A549 (cell line): ENCODE data around the gene UNC13D. TPM values are rescaled to one million over a fixed set of nuclear protein-coding genes. Genes with fewer than 3 reads are reported as not detected.
"Not testable (repeated sequence)": the region's sequence is repeated elsewhere in the genome, so short reads cannot be mapped to it uniquely, and the experiment has no call there.

Source experiments
- ATAC-seq, 2 experiments: fragments of 200-7000 bp in 1 of 2; fragments of >200 bp in 1 of 2; cut with Nextera tagmentation in 1 of 2; cut with Tn5 transposase in 1 of 2; 3 replicates each; pipeline versions ENCODE4 v1.8.0 to v1.9.1; 2018 to 2020; ENCODE audit warnings: mild to moderate bottlenecking in 1 of 2, moderate library complexity in 1 of 2
- CTCF ChIA-PET: fragments of 300-600 bp; sonication (Branson Sonifier 250); formaldehyde crosslinking; extraction: SDS; loops from one replicate; lab custom pipeline; 2021; ENCODE audit warnings: antibody characterized with exemption, inconsistent platforms; lab: Yijun Ruan, JAX
- POLR2A ChIA-PET: fragments of 350-600 bp; formaldehyde crosslinking; extraction: SDS; loops from one replicate; lab custom pipeline; 2021; ENCODE audit warnings: antibody characterized with exemption, inconsistent platforms; lab: Yijun Ruan, JAX
- DNase-seq, 2 experiments: peaks; one replicate each; pipeline versions ENCODE4 v3.0.0 to v3.0.0-alpha.2; 2011 to 2016; ENCODE audit warnings: low read depth in 1 of 2, low spot score in 1 of 2
- FAIRE-seq: peaks from 2 replicates; lab custom pipeline; 2011; peaks lifted over from hg19 to GRCh38; lab: Jason Lieb, UNC
- H3K27ac ChIP-seq, 2 experiments: fragments of >200 bp; sonication (Bioruptor Twin); formaldehyde crosslinking; 3 replicates each; pipeline ENCODE4 v1.5.1; 2016 to 2017
- H3K4me1 ChIP-seq: fragments of >200 bp; sonication (Bioruptor Twin); formaldehyde crosslinking; 3 replicates; pipeline ENCODE4 v1.6.1; 2016
- H3K4me2 ChIP-seq: fragments of >200 bp; sonication (Bioruptor Twin); formaldehyde crosslinking; 3 replicates; pipeline ENCODE4 v1.6.1; 2016
- H3K4me3 ChIP-seq: fragments of >200 bp; sonication (Bioruptor Twin); formaldehyde crosslinking; 3 replicates; pipeline ENCODE4 v1.5.1; 2016
- H3K9me3 ChIP-seq: fragments of >200 bp; sonication (Bioruptor Twin); formaldehyde crosslinking; 3 replicates; pipeline ENCODE4 v1.6.1; 2016
- BHLHE40 ChIP-seq: IDR thresholded peaks from 2 replicates; pipeline ENCODE4 v1.6.1; 2012; ENCODE audit warnings: low read depth, low read length, inconsistent platforms
- CBX2 ChIP-seq: fragments of 200-600 bp; sonication (generic); IDR thresholded peaks from 2 replicates; pipeline ENCODE4 v1.6.1; 2016; ENCODE audit warnings: low read depth, mild to moderate bottlenecking, borderline replicate concordance
- CBX8 ChIP-seq: fragments of 200-600 bp; sonication (generic); IDR thresholded peaks from 2 replicates; pipeline ENCODE4 v1.6.1; 2016
- CHD4 ChIP-seq: fragments of 200-600 bp; sonication (generic); IDR thresholded peaks from 2 replicates; pipeline ENCODE4 v1.6.1; 2016; ENCODE audit warnings: antibody characterized with exemption, mild to moderate bottlenecking, borderline replicate concordance
- CTCF ChIP-seq: fragments of >200 bp; sonication (Bioruptor Twin); formaldehyde crosslinking; IDR thresholded peaks from 3 replicates; pipeline ENCODE4 v1.5.1; 2016
- EHF ChIP-seq: fragments of 250-450 bp; sonication (Bioruptor Pico); IDR thresholded peaks from 2 replicates; pipeline ENCODE4 v1.5.0; 2020; ENCODE audit warnings: mild to moderate bottlenecking
- EP300 ChIP-seq, 2 experiments: fragments of >200 bp; sonication (Bioruptor Twin); formaldehyde crosslinking; IDR thresholded peaks; 2 replicates in 1 of 2; 3 replicates in 1 of 2; pipeline ENCODE4 v1.6.1; 2016 to 2017
- FOXS1 ChIP-seq: fragments of 250-450 bp; sonication (Bioruptor Pico); IDR thresholded peaks from 2 replicates; pipeline ENCODE4 v1.5.0; 2020; ENCODE audit warnings: mild to moderate bottlenecking, moderate library complexity
- GATA3 ChIP-seq: IDR thresholded peaks from 2 replicates; pipeline ENCODE4 v1.6.1; 2012; ENCODE audit warnings: borderline replicate concordance
- HEYL ChIP-seq: fragments of 250-450 bp; sonication (Bioruptor Pico); IDR thresholded peaks from 2 replicates; pipeline ENCODE4 v1.8.0; 2021; ENCODE audit warnings: mild to moderate bottlenecking, moderate library complexity
- JUN ChIP-seq, 2 experiments: fragments of >200 bp; sonication (Bioruptor Twin); formaldehyde crosslinking; IDR thresholded peaks; 2 replicates in 1 of 2; 3 replicates in 1 of 2; pipeline ENCODE4 v1.6.1; 2016 to 2017
- JUNB ChIP-seq: fragments of >200 bp; sonication (Bioruptor Twin); formaldehyde crosslinking; IDR thresholded peaks from 2 replicates; pipeline ENCODE4 v1.6.1; 2016
- KDM1A ChIP-seq: fragments of 200-600 bp; sonication (generic); IDR thresholded peaks from 2 replicates; pipeline ENCODE4 v1.6.1; 2016; ENCODE audit warnings: low read depth, mild to moderate bottlenecking
- KDM5A ChIP-seq: fragments of 200-600 bp; sonication (generic); IDR thresholded peaks from 2 replicates; pipeline ENCODE4 v1.6.1; 2016; ENCODE audit warnings: antibody characterized with exemption, mild to moderate bottlenecking
- MAX ChIP-seq: IDR thresholded peaks from 2 replicates; pipeline ENCODE4 v1.6.1; 2012
- NR3C1 ChIP-seq: fragments of >200 bp; sonication (Bioruptor Twin); formaldehyde crosslinking; IDR thresholded peaks from 3 replicates; pipeline ENCODE4 v1.6.1; 2017
- POLR2A ChIP-seq: IDR thresholded peaks from 2 replicates; pipeline ENCODE4 v1.6.1; 2012; ENCODE audit warnings: mild to moderate bottlenecking, low read length
- POLR2AphosphoS2 ChIP-seq: conservative IDR thresholded peaks from 2 replicates; pipeline ENCODE4 v1.6.1; 2012; ENCODE audit warnings: low read length, improper control_type of control experiment, inconsistent platforms
- RARB ChIP-seq: fragments of 250-450 bp; sonication (Bioruptor Pico); IDR thresholded peaks from 2 replicates; pipeline ENCODE4 v1.8.0; 2021; ENCODE audit warnings: mild to moderate bottlenecking, moderate library complexity
- TP53 ChIP-seq: fragments of 250-450 bp; sonication (Bioruptor Pico); IDR thresholded peaks from 2 replicates; pipeline ENCODE4 v1.5.0; 2021; ENCODE audit warnings: mild to moderate bottlenecking, moderate library complexity
- USF2 ChIP-seq: fragments of 450-650 bp; IDR thresholded peaks from 2 replicates; pipeline ENCODE4 v1.6.1; 2014; ENCODE audit warnings: antibody characterized with exemption
- ZFP36 ChIP-seq: fragments of 450-650 bp; IDR thresholded peaks from 2 replicates; pipeline ENCODE4 v1.6.1; 2014; ENCODE audit warnings: borderline replicate concordance; ENCODE audit not compliant: partially characterized antibody
- ZNF302 ChIP-seq: fragments of 250-450 bp; sonication (Bioruptor Pico); IDR thresholded peaks from 2 replicates; pipeline ENCODE4 v1.9.0; 2021; ENCODE audit warnings: inconsistent platforms, mild to moderate bottlenecking, moderate library complexity
- WGBS: methylation state at CpG from one replicate; pipeline ENCODE4 v1.1.6; 2017; ENCODE audit errors: missing lambda C conversion rate; 5-methylcytosine and 5-hydroxymethylcytosine counted together
- polyA plus RNA-seq, 4 experiments: library from polyadenylated mRNA; depleted of rRNA in 3 of 4; stranded (reverse); fragments of >200 nt; fragmentation: RNase III in 1 of 4; extraction: RNeasy Plus Mini Kit Qiagen cat#74134 plus additional on column Dnase treatment in 1 of 4; gene quantifications; 2 replicates in 3 of 4; 3 replicates in 1 of 4; pipeline ENCODE4 v1.2.3, GENCODE V29; 2011 to 2017
- TF ChIP-seq, protein P1 (sequence below): fragments of >200 bp; sonication (Bioruptor Twin); formaldehyde crosslinking; IDR thresholded peaks from 2 replicates; pipeline ENCODE4 v1.6.1; 2016

UNC13D gene
- polyA plus RNA-seq, 2 of the 4 experiments (the other 2 are of a cell fraction), result 1.6 to 3.5 TPM

DNA sequence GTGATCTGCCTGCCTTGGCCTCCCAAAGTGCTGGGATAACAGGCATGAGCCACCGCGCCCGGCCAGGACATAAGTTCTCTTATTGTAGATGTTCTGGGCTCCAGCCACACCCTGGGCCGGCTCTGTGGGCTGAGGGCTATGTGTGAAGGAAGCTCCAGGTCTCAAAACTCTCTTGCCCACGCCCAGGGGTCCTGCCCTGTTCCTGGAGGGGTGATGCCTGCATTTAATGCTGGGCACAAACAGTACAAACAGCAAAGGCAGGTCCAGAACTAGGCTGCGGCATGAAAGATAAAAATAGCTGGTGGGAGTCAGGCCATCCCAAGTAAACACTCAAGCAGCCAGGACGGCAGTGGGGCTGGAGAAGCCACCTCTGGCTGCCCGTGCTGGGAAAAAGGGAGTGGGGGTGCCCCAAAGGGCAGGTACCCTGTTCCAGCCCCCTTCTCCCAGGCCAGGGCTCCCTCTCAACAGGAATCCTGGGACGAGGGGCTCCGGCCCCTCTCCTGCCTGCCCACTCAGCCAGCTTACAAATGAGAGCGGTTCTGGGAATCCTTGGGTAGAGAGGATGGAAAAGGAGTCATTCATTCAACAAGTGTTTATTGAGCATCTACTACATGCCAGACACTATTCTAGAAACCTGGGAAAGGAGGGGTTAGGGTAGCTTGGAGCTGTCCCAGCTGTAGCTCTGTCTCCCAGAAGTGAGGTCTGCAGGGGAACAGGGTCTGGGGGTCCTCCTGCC, 29.6 kb upstream of the UNC13D start:
- H3K27ac ChIP-seq, result peak overlapping the region; percentile 68 to 85; a peak in 5 of 6 replicates
- no peak overlapping the region for H3K4me3 ChIP-seq
- TF ChIP-seq KDM5A (no peak), KDM1A (no peak), BHLHE40 (no peak), HEYL (CRISPR knock-in tag) (no peak), NR3C1 (no peak), CTCF (no peak), RARB (no peak), EP300 (IDR thresholded peaks at IDR 0.05) (no peak), CBX8 (no peak), GATA3 (no peak), TP53 (CRISPR knock-in tag) (no peak), POLR2AphosphoS2 (no peak), CHD4 (no peak), JUNB (no peak), ZFP36 (no peak), FOXS1 (no peak), USF2 (no peak), CBX2 (no peak), ZNF302 (CRISPR knock-in tag) (no peak)
- TF ChIP-seq, protein P1, sequence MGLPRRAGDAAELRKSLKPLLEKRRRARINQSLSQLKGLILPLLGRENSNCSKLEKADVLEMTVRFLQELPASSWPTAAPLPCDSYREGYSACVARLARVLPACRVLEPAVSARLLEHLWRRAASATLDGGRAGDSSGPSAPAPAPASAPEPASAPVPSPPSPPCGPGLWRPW, result no peak
- H3K4me1 ChIP-seq, result peaks cover 53% of the 10 kb centered on the region
- DNase-seq, result no peak
- no peak for ATAC-seq
- ChIA-PET POLR2A (interaction anchor here (2.3 to 4.5 kb wide), 2 partner anchors 18 to 94 kb away, joined by 11 to 27 read pairs; partner anchors contain the start of gene WBP2), CTCF (interaction anchor here (0.6 to 22.8 kb wide), 13 partner anchors 16 to 422 kb away, joined by 3 to 513 read pairs (median 3); partner anchors contain the start of genes GALK1, ITGB4, MRPL38 and TRIM65)
- FAIRE-seq, result no peak
- WGBS, result 66% methylated on average over 11 of the region's 11 CpGs
- H3K4me2 ChIP-seq, result no peak overlapping the region
- no peaks in the 10 kb centered on the region for H3K9me3 ChIP-seq

DNA sequence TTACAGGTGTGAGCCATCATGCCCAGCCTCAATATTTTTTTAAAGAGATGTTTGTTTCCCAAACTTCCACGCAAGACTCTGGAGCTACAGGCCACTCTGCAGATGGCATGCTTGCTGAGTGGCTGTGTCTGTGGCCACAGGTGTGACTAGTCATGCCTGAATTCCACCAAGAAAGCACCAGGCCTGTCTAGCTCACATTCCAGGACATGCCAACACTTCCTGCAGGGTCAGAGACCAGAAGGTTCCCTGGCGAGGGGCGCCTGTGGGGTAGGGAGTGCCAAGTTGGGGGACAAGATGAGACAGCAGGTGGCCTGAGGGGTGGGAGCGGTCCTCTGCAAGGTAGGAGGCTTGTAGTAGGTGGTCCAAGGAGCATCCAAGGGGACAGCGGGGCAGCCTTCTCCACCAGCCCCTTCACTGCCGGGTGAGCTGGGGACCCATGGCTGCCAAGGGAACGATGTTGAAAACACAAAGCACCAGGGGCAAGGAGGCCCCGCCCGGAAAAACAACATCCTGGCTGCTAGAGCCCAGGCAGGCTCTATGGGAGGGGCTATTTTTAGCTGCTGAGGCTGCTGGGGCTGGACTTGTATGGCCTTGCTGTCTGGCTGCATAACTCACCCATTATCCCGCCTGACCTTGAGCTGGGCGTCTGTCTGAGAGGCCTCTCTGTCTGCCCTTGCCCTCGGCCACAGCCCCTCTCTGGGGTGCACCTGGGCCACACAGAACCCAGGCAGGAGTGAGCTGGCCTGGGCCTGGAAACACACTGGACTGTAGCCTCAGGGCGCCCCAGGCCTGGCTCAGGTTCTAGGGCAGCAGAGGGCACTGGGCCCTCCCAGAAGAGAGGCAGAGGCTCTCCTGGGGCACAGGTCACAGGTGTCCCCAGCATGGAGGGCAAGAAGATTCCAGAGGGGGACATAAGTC, 28.5 kb upstream of the UNC13D start:
- Histone ChIP-seq H3K4me2 (peak overlapping the region; percentile 57), H3K27ac (peak overlapping the region; percentile 68 to 85), H3K4me3 (no peak overlapping the region), H3K9me3 (no peaks in the 10 kb centered on the region), H3K4me1 (peaks cover 56% of the 10 kb centered on the region)
- FAIRE-seq (no peak), ATAC-seq (peak; percentile 7 to 52; a peak in 4 of 6 replicates), DNase-seq (peak; percentile 82 to 87)
- ChIA-PET POLR2A (interaction anchor here (0.5 to 4.5 kb wide), 4 partner anchors 17 to 176 kb away, joined by 4 to 27 read pairs (median 8); partner anchors contain the start of gene WBP2), CTCF (interaction anchor here (0.6 to 22.8 kb wide), 11 partner anchors 15 to 273 kb away, joined by 3 to 513 read pairs (median 3); partner anchors contain the start of genes ITGB4, MRPL38, SMIM5 and TRIM65)
- 29% methylated on average over 13 of the region's 13 CpGs for WGBS
- TF ChIP-seq HEYL (CRISPR knock-in tag) (no peak), EHF (CRISPR knock-in tag) (no peak), MAX (0 out of 2 replicates have a peak, but pooled peaks have one; percentile 27), ZFP36 (no peak), POLR2A (no peak), JUN (IDR thresholded peaks at IDR 0.05) (no peak)

DNA sequence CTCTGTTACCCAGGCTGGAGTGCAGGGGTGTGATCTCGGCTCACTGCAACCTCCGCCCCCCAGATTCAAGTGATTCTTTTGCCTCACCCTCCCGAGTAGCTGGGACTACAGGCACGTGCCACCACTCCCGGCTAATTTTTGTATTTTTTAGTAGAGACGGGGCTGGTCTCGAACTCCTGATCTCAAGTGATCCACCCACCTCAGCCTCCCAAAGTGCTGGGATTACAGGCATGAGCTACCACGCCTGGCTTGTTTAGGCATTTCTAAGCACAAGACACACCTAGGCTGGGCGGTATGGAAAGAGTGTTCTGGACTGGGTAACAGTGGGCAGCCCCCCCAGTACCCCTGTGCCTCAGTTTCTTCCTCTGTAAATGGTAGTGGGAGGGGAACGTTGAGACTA, 26.0 kb upstream of the UNC13D start:
- not testable (repeated sequence) for H3K9me3 ChIP-seq, H3K4me3 ChIP-seq, FAIRE-seq, DNase-seq, ATAC-seq
- Histone ChIP-seq H3K27ac (peak overlapping the region; percentile 66 to 84; a peak in 4 of 6 replicates), H3K4me2 (peak overlapping the region; percentile 56; the same call in 2 of the 3 replicates), H3K4me1 (peaks cover 38% of the 10 kb centered on the region)
- ChIA-PET CTCF (interaction anchor here (0.6 to 22.8 kb wide), 6 partner anchors 9 to 120 kb away, joined by 3 to 513 read pairs (median 21); partner anchors contain the start of genes MRPL38, TRIM47, TRIM65 and WBP2), POLR2A (interaction anchor here (1.6 kb wide), 1 partner anchor 90 kb away, joined by 7 read pairs; a partner anchor contains a TSS)
- 90% methylated on average over 10 of the region's 10 CpGs for WGBS
